SK-MEL-5 (cell line): ENCODE results near the gene CPSF7. TPM values are rescaled to one million over a fixed set of nuclear protein-coding genes. Genes with fewer than 3 reads are reported as not detected.

Source experiments
- small RNA-seq, 2 experiments: library from RNA; depleted of rRNA; stranded (forward); fragments of <200 nt; gene quantifications; one replicate each; pipeline ENCODE3, GENCODE V24; 2014
- total RNA-seq: library from RNA; depleted of rRNA; stranded (reverse); fragments of >200 nt; shearing (Covaris generic); gene quantifications from 2 replicates; pipeline ENCODE4 v1.2.3, GENCODE V29; 2014; rRNA removed

Gene CPSF7
- total RNA-seq, 1 experiment from 2014 or later, result 19.1 TPM

Small RNAs within 50 kb of the gene (small RNA-seq; reads per million reads assigned to genes)
- 0 reads per million in 2 experiments for gene RN7SL23P

Other genes starting within 250 kb of the CPSF7 start
- not detected in 2 replicates for gene PGA3, start 226.5 kb downstream of the CPSF7 start, total RNA-seq
- gene PGA4, start 207.6 kb downstream of the CPSF7 start, total RNA-seq, result not detected in 2 replicates
- not detected in 2 replicates for gene PGA5, start 188.8 kb downstream of the CPSF7 start, total RNA-seq
- gene VWCE, start 134.7 kb downstream of the CPSF7 start, total RNA-seq, result 0.24 and 0.45 TPM in 2 replicates
- 190 and 218 TPM in 2 replicates for gene DDB1, start 96.9 kb downstream of the CPSF7 start, total RNA-seq
- gene TKFC, start 96.7 kb downstream of the CPSF7 start, total RNA-seq, result 43.2 and 48.6 TPM in 2 replicates
- gene CYB561A3, start 68.1 kb downstream of the CPSF7 start, total RNA-seq, result 15.1 and 20.5 TPM in 2 replicates
- 37.2 and 38.7 TPM in 2 replicates for gene TMEM138, start 67.6 kb downstream of the CPSF7 start, total RNA-seq
- 0.95 and 2.0 TPM in 2 replicates for gene TMEM216, start 37.4 kb downstream of the CPSF7 start, total RNA-seq
- gene SDHAF2, start 149 bp upstream of the CPSF7 start, total RNA-seq, result 43.5 and 45.4 TPM in 2 replicates
- not detected in 2 replicates for gene LRRC10B, start 78.8 kb upstream of the CPSF7 start, total RNA-seq
- gene SYT7, start 151.1 kb upstream of the CPSF7 start, total RNA-seq, result 0.69 and 2.6 TPM in 2 replicates